Measurements from ENCODE around the gene IL12RB1.

GRCh38 chr19:18070181-18070580, 16.6 kb downstream of the IL12RB1 start:
- no peak for TF ChIP-seq CTCF (IDR thresholded peaks at IDR 0.05)
- TF ChIP-seq EZH2 (IDR thresholded peaks at IDR 0.05) = no peak
- no peak for TF ChIP-seq EZH2phosphoT487 (IDR thresholded peaks at IDR 0.05)
